Lower leg skin (tissue), 3 donors: ENCODE measurements around the gene RAB14.

Source experiments
- POLR2A ChIP-seq, 2 donors: fragments of 450-650 bp; IDR thresholded peaks; one replicate each; pipeline ENCODE4 v1.6.1; 2016 to 2017; ENCODE audit warnings: antibody characterized with exemption in 2 of 2, mild to moderate bottlenecking in 1 of 2, moderate library complexity in 1 of 2
- TF ChIP-seq, protein P1 (sequence below), 3 donors: fragments of 450-650 bp; IDR thresholded peaks; one replicate each; pipeline ENCODE4 v1.5.1; 2016; ENCODE audit warnings: antibody characterized with exemption in 3 of 3, mild to moderate bottlenecking in 3 of 3, moderate library complexity in 2 of 3

DNA sequence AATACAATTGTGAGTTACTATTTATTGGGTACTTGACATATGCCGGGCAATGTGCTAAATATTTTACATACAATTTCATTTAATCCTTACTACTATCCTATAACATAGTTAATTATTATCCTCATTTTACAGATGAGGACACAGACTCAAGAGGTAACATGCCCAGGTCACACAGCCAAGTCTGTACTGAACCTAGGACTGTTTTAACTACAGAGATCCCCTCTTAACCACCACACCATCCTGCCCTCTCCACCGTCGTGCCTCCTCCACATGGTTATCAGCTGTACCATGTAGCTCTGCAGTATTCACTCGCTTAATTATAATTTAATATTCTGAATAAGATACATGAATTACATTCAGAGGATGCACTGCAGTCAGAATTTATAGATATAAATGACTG lies 5.3 kb downstream of the RAB14 start:
- TF ChIP-seq, protein P1, sequence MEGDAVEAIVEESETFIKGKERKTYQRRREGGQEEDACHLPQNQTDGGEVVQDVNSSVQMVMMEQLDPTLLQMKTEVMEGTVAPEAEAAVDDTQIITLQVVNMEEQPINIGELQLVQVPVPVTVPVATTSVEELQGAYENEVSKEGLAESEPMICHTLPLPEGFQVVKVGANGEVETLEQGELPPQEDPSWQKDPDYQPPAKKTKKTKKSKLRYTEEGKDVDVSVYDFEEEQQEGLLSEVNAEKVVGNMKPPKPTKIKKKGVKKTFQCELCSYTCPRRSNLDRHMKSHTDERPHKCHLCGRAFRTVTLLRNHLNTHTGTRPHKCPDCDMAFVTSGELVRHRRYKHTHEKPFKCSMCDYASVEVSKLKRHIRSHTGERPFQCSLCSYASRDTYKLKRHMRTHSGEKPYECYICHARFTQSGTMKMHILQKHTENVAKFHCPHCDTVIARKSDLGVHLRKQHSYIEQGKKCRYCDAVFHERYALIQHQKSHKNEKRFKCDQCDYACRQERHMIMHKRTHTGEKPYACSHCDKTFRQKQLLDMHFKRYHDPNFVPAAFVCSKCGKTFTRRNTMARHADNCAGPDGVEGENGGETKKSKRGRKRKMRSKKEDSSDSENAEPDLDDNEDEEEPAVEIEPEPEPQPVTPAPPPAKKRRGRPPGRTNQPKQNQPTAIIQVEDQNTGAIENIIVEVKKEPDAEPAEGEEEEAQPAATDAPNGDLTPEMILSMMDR (IDR thresholded peaks at IDR 0.05): no peak
- TF ChIP-seq POLR2A (IDR thresholded peaks at IDR 0.05): no peak
